Epithelial cell of prostate (primary cell): Measurements from ENCODE around the gene APLP2.

Experiments
- DNase-seq: peaks from one replicate; pipeline ENCODE4 v3.0.0-alpha.2; 2011; ENCODE audit warnings: low read depth, low spot score
- H3K27ac ChIP-seq: fragments of 450-650 bp; 2 replicates; pipeline ENCODE4 v1.5.1; 2017; ENCODE audit warnings: mild to moderate bottlenecking

The APLP2 gene

GRCh38 chr11:130052567-130052966 is 17.1 kb upstream of the APLP2 start:
- no peak for DNase-seq
- H3K27ac ChIP-seq: no peak overlapping the region

GRCh38 chr11:130054966-130055365 is 14.7 kb upstream of the APLP2 start:
- no peak overlapping the region for H3K27ac ChIP-seq
- DNase-seq: no peak

- DNase-seq: no peak
- H3K27ac ChIP-seq: no peak overlapping the region
Measured at GRCh38 chr11:130055617-130056016, 14.1 kb upstream of the APLP2 start.

GRCh38 chr11:130061017-130061416 is 8.7 kb upstream of the APLP2 start:
- no peak overlapping the region for H3K27ac ChIP-seq
- DNase-seq: no peak

GRCh38 chr11:130062026-130062425 is 7.7 kb upstream of the APLP2 start:
- no peak for DNase-seq

GRCh38 chr11:130063451-130063850 is 6.2 kb upstream of the APLP2 start:
- no peak overlapping the region for H3K27ac ChIP-seq
- no peak for DNase-seq

More at GRCh38 chr11:130062026-130062425, 7.7 kb upstream of the APLP2 start:
- no peak overlapping the region for H3K27ac ChIP-seq

- H3K27ac ChIP-seq: no peak overlapping the region
- DNase-seq: no peak
Measured at GRCh38 chr11:130064596-130064995, 5.1 kb upstream of the APLP2 start.

- H3K27ac ChIP-seq: no peak overlapping the region
- DNase-seq: no peak
Measured at GRCh38 chr11:130066338-130066737, 3.4 kb upstream of the APLP2 start.

GRCh38 chr11:130068546-130068985 is 1.1 kb upstream of the APLP2 start:
- DNase-seq: no peak
- H3K27ac ChIP-seq: peak overlapping the region; percentile 89

- peak overlapping the region; percentile 89 for H3K27ac ChIP-seq
- no peak for DNase-seq
Measured at GRCh38 chr11:130068986-130069658, 572 bp upstream of the APLP2 start.

- H3K27ac ChIP-seq: peak overlapping the region; percentile 89
- DNase-seq: no peak
Measured at GRCh38 chr11:130070109-130070845, 583 bp downstream of the APLP2 start.

GRCh38 chr11:130070846-130071200 is 1.1 kb downstream of the APLP2 start:
- DNase-seq: no peak
- peak overlapping the region; percentile 89 for H3K27ac ChIP-seq

GRCh38 chr11:130071211-130071712 is 1.6 kb downstream of the APLP2 start:
- DNase-seq: no peak
- H3K27ac ChIP-seq: peak overlapping the region; percentile 89

GRCh38 chr11:130074736-130075135 is 5.0 kb downstream of the APLP2 start:
- no peak overlapping the region for H3K27ac ChIP-seq
- no peak for DNase-seq

GRCh38 chr11:130076778-130077481 is 7.2 kb downstream of the APLP2 start:
- no peak overlapping the region for H3K27ac ChIP-seq
- DNase-seq: no peak

GRCh38 chr11:130077671-130078070 is 8.0 kb downstream of the APLP2 start:
- DNase-seq: no peak
- H3K27ac ChIP-seq: no peak overlapping the region

GRCh38 chr11:130078080-130078479 is 8.4 kb downstream of the APLP2 start:
- no peak for DNase-seq
- H3K27ac ChIP-seq: no peak overlapping the region

GRCh38 chr11:130085671-130086290 is 16.1 kb downstream of the APLP2 start:
- no peak for DNase-seq
- H3K27ac ChIP-seq: no peak overlapping the region

GRCh38 chr11:130086669-130087068 is 17.0 kb downstream of the APLP2 start:
- H3K27ac ChIP-seq: no peak overlapping the region
- no peak for DNase-seq

- DNase-seq: no peak
- no peak overlapping the region for H3K27ac ChIP-seq
Measured at GRCh38 chr11:130087294-130087926, 17.7 kb downstream of the APLP2 start.
